HG03066 (cell line): ENCODE results near the gene GLP2R.

ENCODE experiments used
- ATAC-seq: cut with Tn5 transposase; IDR thresholded peaks from one replicate; pipeline ENCODE4 v1.9.1; 2021; ENCODE audit warnings: low read depth; ENCODE audit not compliant: unreplicated experiment

The GLP2R gene

GRCh38 chr17:9844153-9844552 is 18.4 kb downstream of the GLP2R start:
- no peak for ATAC-seq

GRCh38 chr17:9845306-9845705 is 19.6 kb downstream of the GLP2R start:
- ATAC-seq = no peak

GRCh38 chr17:9850151-9850550 is 24.4 kb downstream of the GLP2R start:
- no peak for ATAC-seq

GRCh38 chr17:9854255-9854654 is 28.5 kb downstream of the GLP2R start:
- no peak for ATAC-seq

DNA sequence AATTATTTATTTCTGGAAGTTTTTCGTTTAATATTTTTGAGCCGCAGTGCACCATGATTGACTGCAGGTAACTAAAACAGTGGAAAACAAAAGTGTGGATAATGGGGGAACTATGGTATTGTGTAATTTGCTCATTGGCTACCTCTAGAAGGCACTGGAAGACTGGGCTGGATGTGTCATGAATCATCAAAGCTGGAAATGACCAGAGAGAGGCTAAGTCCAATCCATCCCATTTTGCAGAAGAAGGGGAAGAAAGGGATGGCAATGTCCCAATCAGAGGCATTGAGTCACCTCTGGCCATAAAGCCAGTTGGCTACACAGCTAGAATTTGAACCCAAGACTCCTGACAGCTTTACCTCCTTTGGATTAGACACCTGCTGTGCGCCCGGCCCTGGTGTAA is 29.3 kb downstream of the GLP2R start:
- no peak for ATAC-seq

- ATAC-seq = no peak
These were observed 34.1 kb downstream of the GLP2R start for GRCh38 chr17:9859781-9860180.

DNA sequence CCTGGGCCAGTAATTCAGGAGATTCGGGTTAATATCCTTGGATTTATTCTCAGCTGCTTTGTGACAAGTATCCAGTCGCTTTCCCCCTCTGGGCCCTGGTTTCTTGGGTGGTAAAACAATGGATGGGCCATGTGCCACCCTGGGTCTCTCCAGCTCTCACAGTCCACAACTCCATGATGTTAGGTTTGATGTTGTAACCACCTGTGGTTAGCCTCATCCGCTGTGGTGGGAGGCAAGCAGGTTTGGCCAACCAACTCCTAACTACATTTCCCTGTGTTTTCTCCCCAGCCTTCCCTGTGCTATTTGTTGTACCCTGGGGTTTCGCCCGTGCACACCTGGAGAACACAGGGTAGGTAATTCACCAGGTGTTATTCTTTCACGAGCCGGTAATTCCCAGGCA is 35.1 kb downstream of the GLP2R start:
- no peak for ATAC-seq

DNA sequence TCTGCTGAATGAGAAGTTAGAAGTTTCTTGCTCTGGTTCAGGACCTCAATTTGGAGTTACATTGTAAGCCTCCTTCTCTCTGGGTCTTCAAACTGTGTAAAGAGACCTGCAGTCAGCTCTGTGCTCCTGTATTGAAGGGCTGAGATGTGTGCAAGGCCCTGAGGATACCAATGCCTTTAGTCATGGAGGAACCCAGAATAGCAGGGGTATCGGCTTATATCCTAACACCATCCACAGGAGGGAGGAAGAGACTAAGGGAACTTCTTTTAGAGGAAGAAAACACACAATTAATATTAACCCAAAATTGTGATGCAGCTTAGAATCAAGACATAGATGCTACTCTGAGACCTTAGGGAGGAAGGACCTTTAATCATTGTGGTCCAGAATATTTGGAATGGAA is 36.5 kb downstream of the GLP2R start:
- ATAC-seq = no peak

GRCh38 chr17:9862949-9863348 is 37.2 kb downstream of the GLP2R start:
- no peak for ATAC-seq

GRCh38 chr17:9865586-9865985 is 39.9 kb downstream of the GLP2R start:
- no peak for ATAC-seq

DNA sequence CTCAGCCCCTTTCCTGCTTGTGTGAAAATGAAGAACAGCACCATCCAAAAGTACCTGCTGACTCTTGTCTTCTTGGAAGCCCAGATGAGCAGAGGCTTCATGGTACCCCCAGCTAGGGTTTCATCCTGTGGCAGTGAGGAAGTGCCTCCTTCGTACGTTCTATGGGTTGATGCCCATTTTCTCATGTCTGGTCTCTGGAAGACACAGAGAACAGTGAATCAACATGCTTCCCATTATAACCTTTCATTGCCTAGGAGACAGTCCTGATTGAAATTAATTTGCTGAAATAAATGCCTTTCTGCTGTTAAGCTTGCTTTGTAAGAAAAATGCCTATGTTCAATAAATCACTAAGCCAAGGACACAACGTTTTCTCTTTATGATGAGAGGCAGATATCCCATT is 42.8 kb downstream of the GLP2R start:
- no peak for ATAC-seq

GRCh38 chr17:9872852-9873251 is 47.1 kb downstream of the GLP2R start:
- ATAC-seq = no peak

GRCh38 chr17:9874722-9875121 is 49.0 kb downstream of the GLP2R start:
- ATAC-seq = no peak

DNA sequence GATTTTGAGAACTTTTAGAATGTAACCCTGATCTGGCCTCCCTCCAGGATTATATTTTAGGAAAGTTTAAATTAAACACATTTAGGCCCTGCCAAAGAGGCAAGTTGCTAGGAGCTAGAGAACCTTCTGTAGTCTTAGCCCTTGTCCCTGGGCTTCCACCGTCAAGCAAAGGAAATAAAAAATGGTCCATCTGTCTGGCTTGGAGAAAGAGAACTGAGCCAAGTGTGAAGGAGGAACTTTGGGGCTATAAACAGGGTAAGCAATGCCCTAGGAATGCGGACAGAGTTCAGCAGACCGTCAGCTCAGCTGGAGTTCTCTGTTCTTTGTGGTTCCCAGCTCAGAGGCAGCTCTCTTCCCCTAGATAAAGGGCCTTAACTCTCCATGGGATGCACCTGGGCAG is 49.7 kb downstream of the GLP2R start:
- ATAC-seq = no peak

GRCh38 chr17:9878356-9878755 is 52.6 kb downstream of the GLP2R start:
- ATAC-seq = no peak

- no peak for ATAC-seq
These were observed 53.2 kb downstream of the GLP2R start for GRCh38 chr17:9878786-9879525.

- ATAC-seq = no peak
These were observed 54.9 kb downstream of the GLP2R start for GRCh38 chr17:9880582-9880999.

- ATAC-seq = no peak
These were observed 57.7 kb downstream of the GLP2R start for GRCh38 chr17:9883451-9883850.

- ATAC-seq = no peak
These were observed 60.6 kb downstream of the GLP2R start for GRCh38 chr17:9886141-9886930.

- no peak for ATAC-seq
These were observed 61.8 kb downstream of the GLP2R start for GRCh38 chr17:9887508-9887907.

DNA sequence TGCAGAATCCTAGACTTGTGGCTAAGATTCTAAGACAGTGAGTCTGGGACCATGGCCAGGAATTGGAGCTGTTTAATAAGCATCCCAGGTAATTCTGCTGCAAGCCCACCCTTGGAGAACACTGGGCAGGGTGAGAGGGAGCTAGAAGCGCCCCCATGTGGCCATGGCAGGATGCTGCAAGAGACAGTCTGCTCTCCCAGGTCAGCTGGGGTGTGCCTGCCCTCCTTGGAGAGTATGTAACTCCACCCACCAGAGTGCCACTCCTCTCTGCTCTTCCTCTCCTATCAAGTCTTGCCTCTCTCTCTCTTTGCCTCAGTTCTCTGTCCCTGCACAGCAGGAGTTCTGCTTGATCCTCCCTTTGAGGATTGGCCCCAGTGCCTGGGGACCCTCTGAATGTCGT is 64.4 kb downstream of the GLP2R start:
- ATAC-seq = no peak

- ATAC-seq = no peak
These were observed 67.8 kb downstream of the GLP2R start for GRCh38 chr17:9893411-9894012.
